GM12873 (cell line): ENCODE measurements around the gene ITGB5.

Experiments
- CTCF ChIP-seq: IDR thresholded peaks from 2 replicates; pipeline ENCODE4 v1.5.1; 2012; ENCODE audit warnings: low read depth, mild to moderate bottlenecking, moderate library complexity, low read length, control low read depth; ENCODE audit not compliant: insufficient read depth; ENCODE audit errors: missing control alignments

ITGB5 gene

GRCh38 chr3:124890573-124891190, 3.5 kb upstream of the ITGB5 start:
- TF ChIP-seq CTCF, result no peak

GRCh38 chr3:124888482-124889441, 1.6 kb upstream of the ITGB5 start:
- no peak for TF ChIP-seq CTCF

- TF ChIP-seq CTCF, result no peak
Measured at GRCh38 chr3:124887932-124888298, 750 bp upstream of the ITGB5 start.

- TF ChIP-seq CTCF, result no peak
Measured at GRCh38 chr3:124886168-124887056, 753 bp downstream of the ITGB5 start.

GRCh38 chr3:124885466-124886167, 1.5 kb downstream of the ITGB5 start:
- no peak for TF ChIP-seq CTCF

GRCh38 chr3:124884474-124885101, 2.6 kb downstream of the ITGB5 start:
- TF ChIP-seq CTCF, result no peak
